HG03060 (cell line): Measurements from ENCODE around the gene POLR1A.

Experiments used
- ATAC-seq: cut with Tn5 transposase; IDR thresholded peaks from one replicate; pipeline ENCODE4 v1.9.1; 2021; ENCODE audit warnings: low read depth, moderate number of reproducible peaks; ENCODE audit not compliant: unreplicated experiment

POLR1A gene

DNA sequence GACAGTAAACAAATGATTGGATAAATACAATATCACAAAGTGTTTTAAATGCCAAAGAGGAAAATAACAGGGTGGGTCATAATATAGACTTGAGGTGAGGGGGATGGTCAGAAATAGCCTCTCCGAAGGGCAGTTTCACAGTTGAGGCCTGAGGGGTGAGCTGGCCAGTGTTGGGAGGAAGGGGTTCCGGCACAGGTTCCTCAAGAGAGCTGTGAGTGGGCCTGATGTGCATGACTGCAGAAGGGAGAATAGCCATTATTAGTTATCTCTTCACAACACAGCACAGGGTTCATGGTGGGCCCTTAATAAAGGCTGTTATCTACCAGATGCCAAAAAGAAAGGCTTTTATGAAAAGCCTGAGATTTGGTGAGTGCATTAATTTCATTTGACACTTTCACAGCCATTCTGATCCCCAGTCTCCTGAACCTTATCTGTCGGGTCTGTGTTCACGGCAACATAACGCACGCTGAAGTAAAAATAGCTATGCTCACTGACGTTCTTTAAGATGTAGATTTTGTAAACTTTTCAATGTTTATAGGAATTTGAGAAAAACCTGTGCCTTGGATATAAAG, 39.6 kb downstream of the POLR1A start:
- ATAC-seq: no peak

DNA sequence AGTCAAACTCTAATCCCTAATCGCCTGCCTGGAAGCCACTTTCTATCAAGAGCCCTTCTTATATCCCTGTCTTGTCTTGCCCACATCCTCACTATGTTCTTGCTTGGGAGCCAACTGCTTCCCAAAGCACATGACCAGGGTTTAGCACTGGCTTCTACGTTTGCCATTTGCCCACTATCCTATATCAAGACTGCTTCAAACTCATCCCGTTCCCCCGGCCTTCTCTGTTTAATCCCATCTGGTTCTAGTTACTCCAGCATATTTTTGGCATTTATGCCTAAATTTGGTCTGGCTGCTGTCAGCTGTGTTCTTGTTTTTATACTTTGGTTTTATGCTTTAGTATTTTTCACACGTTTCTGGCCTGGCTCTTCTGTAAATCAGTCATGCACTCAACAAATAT, 40.2 kb downstream of the POLR1A start:
- ATAC-seq: no peak

DNA sequence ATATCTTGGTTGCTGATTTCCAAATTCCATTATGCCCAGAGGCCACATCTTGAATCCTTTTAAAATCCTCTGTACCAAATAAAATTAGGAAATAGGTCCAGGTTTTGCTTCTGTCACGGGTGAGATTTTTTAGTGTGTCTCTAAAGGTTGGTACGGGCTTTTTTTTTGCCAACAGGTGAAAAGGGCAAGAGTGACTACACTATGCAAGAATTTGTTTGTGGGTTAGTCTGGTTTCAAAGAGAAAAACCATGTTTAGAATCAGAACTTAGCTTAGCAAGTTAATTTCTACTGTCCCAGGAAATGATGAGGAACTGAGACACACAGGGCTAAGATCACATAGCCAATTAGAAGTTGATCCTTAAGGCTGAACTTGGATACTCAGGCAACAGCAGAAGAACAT, 41.7 kb downstream of the POLR1A start:
- ATAC-seq: no peak

DNA sequence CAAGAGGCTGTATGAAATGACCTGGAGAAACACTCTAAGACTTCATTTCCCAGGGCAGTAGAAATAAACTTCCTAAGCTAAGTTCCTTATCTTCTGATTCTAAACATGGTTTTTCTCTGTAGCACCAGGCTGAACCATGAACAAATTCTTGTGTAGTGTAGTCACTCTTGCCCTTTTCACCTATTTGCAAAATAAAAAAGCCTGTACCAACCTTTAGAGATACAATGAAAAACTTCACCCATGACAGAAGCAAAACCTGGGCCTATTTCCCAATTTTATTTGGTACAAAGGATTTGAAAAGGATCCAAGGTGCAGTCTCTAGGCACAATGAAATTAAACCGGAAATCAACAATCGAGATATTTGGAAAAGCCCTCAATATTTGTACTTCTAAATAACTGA, 43.6 kb downstream of the POLR1A start:
- ATAC-seq: no peak

DNA sequence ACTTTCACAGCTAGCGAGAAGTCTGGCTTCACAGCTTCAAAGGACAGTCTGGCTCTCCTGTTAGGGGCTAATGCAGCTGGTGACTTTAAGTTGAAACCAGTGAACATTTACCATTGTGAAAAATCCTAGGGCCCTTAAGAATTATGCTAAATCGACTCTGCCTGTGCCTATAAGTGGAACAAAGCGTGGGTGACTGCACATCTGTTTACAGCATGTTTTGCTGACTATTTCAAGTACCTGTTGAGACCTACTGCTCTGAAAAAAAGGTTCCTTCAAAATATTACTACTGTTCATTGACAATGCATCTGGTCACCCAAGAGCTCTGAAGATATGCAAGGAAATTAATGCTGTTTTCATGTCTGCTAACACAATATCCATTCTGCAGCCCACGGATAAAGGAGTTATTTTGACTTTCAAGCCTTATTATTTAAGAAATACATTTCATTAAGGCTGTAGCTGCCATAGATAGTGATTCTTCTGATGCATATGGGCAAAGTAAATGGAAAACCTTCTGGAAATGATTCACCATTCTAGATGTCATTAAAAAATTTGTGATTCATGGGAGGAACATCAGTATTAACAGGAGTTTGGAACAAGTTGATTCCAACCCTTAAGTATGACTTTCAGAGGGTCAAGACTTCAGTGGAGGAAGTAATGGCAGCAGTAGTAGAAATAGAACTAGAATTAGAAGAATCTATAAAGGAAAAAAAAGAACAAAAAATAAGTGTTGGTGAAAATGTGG, 48.9 kb downstream of the POLR1A start:
- no peak for ATAC-seq

DNA sequence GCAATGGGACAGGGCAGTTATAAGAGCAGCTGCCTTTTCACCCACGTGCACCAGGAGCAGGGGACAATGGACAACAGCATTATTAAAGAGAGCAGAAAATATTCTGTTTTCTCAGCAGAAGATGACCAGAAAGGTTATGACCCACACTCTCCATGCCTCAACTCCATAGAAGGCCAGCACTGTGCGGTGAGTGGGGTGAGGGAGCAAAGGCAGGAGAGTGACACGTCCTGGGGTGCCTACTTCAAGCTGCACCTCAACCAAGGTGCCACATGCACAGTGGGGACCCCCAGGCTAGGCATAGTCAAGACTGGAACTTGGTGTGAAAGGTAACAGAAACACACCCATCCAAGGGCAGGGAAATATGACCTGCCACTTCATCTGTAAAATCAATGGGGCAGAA, 50.4 kb downstream of the POLR1A start:
- ATAC-seq: no peak

DNA sequence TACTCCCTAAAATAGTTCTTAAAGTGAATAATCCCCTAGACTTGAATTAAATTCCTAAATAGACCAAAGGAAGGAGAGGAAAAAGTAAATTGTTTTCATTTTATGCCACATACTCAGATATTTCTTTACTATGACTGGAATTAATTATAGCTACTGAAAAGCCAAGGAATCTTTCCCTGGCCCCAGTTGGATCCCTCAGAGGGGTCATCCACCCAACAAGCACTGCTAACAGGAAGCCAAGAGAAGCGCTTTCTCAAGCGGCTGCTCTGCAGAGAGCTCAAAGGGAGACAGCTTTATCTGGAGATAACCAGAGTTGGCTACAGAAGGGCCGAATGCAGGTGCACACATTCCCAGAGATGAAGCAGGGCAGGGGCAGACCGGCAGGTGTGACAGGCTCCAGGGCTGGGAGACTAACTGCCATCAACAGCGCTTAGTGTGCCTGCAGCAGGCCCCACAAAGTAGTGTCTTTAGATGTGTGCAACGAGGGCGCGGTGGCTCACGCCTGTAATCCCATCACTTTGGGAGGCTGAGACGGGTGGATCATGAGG, 51.1 kb downstream of the POLR1A start:
- no peak for ATAC-seq

DNA sequence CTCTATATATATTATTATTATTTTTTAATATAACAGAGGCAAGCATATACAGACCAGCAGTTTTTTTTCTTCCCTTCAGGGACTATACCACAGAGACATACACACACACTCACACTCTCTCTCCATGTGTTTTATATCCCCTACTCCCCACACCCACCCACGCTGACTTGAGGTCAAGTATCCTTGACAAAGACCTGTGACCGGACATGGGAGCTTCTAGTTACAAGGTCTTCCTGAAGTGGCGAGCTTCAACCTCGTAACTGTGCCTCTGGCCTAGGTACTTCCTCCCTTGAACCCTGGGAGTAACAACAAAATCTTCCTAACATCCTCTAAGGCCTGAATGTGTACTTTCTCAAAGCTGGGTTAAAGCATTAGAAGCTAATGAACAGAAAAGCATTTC, 52.5 kb downstream of the POLR1A start:
- ATAC-seq: no peak

DNA sequence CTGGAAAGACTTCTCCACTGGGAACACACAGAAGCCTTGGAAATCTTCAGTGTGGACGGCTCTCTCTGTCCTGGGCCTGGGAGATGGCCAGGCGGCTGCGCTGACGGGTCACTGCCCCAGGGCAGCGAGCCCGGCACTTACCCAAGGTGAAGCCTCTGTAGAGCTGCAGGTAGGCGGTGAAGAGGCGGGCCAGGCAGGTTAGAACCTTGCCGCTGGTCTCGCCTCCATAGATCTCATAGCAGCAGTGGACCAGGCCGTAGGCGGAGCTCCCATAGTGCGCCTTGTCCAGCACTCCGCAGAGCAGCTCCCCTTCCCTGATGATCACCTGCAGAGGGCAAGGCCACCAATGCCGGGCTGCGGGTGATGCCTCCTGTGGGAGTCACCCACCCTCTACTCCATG, 53.0 kb downstream of the POLR1A start:
- no peak for ATAC-seq

DNA sequence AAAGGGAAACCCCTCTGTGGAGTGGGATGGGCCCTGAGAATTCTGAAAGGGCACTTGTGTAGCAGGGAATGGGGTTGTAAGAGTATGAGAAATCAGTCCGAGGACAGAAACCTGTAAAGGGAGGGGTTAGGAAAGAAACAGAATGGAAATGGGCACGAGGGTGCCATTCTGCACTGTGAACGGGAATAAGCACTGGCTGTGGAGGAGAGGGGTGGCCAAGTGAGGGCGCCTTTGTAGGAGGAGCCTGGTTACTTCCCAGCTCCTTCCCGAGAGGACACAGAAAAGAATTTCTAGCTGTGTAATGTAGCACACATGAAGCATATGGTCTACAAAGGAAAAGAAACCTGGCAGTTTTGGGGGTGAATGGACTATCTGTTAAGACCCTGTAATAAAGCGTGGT, 53.4 kb downstream of the POLR1A start:
- ATAC-seq: no peak

DNA sequence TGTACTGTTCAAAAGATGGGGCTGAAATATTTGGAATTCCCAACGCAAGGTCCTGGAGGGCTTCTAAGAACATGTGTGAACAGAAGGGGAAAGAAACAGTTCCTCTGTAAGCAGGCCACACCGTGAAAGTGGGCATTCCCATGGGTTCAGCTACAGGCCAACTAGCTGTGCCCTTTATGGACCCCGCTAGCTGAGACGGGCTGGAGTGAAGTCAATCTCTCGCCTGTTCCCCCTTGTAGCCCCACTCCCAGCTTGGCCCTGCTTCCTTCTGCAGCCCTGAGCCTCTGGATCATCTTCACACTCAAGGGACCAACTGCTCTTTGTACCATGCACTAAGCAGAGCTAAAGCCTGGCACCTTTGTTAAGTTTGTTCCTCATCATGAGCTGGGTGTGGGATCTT, 55.4 kb downstream of the POLR1A start:
- ATAC-seq: no peak

DNA sequence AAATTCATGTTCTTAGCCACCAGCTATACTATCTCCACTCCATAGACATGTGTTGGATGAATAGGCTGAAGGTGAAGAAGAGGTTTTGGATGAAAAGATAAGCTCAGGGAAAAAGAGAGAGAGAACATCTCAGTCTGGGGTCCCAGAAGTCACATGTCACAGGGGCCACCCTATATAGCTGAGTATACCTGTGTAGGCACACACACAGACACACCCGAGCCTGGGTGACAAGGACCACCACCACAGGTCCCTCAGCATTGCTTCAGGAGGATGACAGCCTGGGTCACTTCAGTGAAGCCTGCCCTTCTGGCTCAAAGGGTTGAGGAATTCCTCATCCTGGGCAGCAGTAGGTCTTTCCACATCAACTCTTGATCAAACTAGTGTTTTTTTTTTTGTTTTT, 56.2 kb downstream of the POLR1A start:
- no peak for ATAC-seq

DNA sequence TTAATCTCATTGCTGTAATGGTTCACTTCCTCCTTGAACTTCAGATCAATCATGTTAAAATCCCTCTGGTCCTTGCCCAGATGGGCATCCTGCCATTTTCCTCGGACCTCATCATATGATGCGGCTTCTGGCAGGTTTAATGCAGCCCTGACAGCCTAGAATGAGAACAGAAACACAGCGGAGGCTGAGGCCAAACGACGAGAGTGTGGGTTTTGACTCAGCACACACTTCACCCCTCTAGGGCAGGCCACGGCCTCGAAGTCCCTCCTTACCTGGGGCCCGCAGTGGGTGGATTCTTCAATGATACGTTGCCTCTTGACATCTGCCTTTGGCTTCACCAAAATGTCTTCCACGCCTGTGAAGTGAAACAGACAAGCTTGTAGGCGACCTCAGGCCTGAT, 56.8 kb downstream of the POLR1A start:
- ATAC-seq: no peak

DNA sequence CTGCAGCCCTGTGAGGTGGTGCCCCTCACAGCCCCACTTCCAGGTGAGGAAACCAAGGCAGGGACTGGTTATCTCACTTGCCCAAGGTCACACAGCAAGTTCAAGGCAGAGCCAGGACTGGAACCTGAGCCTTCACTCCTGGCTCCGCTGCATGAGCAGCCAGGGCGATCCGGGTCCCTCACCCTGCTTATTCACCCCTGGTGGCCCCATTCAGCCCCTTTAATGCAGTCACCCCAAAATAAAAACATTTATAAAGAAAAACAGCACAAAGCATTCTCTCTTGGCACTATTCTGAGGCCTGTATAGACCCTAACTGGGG, 57.3 kb downstream of the POLR1A start:
- no peak for ATAC-seq

DNA sequence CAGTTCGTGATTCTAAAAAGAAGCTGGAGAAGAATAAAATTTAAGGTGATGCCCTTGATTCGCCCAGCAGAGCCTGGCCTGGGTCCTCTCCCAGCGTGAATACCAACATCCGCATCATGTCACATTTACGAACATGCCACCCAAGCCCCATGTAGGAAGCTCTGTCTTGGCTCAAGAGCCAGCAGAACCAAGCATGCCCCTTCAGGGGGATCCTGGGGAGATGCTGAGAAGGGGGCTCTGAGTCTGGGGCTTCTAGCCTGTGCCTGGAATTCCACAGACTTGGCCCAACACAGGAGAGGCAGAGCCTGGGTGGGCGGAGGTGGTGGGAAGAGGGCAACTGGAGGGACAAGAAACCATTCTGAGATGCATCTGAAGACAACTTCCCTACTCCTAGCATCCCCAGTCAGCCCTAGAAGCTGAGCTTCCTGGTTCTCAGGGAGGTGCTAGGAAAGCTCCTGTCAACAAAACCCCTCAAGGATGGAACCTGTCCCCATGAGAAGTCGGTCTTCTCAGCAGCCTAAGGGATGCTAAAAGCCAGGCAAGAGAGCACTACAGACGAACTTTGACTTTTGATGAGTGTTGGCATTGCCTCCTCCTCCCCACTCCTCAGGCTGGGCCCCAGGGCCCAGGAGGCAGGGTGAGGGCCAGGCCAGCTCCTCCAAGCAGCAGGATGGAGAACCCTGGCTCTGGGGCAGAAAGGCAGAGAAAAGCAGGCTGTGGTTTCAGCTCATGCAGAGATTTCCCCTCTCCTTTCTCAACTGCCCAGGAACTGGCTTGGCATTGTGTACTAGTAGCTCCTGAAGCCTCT, 57.9 kb downstream of the POLR1A start:
- no peak for ATAC-seq

DNA sequence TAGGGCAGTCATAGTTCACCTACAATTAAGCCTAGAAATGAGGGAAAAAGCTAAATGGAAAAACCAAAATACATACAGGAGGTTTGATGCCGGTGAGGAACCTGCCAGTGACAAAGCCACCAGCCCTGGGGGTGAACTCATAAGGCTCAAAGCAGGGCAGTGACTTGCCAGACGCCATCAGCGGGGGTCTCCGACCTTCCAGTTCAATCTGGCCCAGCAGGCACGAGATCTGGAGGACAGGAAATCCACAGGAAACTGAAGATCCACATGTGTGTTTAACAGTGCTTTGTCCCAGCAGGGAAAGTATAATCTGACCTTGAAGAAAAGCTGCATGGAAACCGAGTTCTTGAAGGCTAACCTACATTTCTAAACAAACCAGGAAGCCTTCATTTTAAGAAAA, 60.1 kb downstream of the POLR1A start:
- no peak for ATAC-seq

DNA sequence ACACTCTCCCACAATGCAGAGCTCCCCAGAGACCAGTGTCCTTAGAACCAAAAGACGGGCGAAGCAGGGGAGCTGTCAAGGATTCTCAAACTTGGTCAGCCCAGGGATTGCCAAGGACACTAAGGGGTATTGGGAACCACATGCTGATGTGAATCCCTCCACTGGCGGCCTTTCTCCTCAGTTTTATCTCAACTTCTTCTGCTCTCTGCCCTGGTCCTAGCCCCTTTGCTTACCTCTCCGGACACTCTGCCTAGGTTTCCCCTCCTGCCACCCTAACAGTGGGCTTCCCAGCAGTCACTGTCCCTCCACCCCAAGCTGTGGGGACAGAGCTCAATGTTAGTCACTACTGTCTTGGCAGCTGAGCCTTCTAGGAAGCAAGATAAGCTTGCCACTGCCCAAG, 61.1 kb downstream of the POLR1A start:
- ATAC-seq: no peak

DNA sequence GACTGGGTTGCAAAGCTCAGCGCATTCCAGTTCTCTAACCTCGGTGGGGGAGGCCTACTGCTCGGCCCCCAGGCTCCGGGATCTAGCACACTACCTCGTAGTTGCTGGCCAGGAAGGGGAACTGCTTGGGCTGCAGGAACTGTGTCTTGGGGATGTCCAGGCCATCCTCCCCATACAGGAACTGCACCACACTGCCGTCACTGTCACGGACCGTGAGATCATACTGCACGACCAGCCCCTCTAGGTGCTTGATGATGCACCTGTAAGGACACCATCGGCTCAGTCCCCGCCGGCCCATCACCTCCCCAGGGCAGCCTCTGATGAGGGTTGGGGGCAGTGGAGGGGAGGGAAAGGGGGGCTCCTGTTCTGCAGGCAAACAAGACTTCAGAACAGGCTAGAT, 61.6 kb downstream of the POLR1A start:
- no peak for ATAC-seq

DNA sequence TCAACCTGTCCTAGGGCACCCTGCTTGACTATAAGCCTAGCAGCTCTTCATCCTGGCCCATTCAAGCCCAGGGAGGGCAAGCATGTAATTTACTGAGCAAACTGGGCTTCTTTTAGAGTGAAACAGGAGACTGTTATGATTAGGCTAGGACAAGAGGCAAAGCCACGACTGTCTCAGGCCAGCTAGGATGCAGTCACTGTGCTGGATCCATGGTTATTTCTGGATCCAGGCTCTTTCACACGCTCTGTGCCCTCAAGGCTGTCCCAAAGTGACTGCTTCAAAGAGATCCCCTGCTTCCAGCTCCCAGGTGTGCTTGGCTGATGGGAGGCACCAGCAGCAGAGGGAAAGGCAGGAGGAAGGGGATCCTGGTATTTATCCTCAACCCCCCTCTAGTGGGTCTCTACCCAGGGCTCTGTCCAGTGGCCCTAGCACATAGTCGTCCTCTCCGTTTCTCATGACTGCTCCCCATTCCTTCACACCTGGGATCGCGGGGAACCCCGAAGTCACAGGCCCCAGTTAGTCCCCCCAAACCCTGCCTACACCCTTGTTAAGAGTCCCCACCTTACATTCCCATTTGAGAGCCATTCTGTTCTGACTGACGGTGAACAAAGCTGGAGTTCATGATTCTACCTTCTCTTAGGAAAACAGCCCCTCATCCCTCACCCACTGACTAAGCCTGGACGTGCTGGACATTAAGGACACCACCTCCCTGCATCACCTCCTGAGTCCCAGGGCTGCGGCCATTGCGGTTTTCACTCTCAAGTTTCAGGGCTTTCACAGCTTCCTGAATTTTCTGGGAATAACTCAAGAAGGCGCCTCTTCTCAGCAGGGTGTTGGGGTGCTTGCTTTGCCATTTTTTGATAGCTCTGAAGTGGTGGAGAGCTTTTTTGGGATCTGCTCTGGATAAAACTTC, 63.2 kb downstream of the POLR1A start:
- ATAC-seq: no peak

DNA sequence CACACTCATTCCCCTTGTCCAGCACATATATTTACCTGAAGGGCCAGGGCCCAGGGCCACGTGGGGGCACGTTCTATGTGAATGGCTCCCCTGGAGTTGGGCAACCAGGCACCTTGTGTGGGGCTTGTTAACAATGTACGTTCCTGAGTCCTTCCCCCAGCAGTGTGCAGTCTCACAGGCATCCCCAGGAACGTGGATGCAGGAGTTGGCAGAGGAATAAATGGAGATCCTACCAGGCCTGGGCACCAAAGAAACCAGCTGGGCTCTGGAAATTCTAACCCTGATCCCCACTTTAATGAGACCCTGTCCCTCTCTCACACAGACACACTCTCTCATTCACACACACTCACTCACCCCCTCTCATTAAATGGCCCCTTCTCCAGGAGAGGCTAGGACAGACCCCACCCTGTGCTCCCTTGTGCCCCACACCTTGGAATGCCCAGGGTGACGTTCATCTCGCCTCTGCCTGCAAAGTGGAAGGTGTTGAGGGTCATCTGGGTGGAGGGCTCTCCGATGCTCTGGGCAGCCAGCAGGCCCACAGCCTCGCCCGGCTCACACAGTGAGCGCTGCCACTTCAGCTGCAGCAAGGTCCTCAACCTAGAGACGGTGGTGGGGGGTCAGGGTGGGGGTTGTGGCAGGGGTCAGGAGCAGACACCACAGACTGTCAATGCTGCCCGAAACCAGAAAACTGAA, 65.6 kb downstream of the POLR1A start:
- no peak for ATAC-seq
